ENCODE results near the gene CRLF3.

The CRLF3 gene

GRCh38 chr17:30824356-30825145, at the start of gene CRLF3 (continued):
- TF ChIP-seq, protein P1, sequence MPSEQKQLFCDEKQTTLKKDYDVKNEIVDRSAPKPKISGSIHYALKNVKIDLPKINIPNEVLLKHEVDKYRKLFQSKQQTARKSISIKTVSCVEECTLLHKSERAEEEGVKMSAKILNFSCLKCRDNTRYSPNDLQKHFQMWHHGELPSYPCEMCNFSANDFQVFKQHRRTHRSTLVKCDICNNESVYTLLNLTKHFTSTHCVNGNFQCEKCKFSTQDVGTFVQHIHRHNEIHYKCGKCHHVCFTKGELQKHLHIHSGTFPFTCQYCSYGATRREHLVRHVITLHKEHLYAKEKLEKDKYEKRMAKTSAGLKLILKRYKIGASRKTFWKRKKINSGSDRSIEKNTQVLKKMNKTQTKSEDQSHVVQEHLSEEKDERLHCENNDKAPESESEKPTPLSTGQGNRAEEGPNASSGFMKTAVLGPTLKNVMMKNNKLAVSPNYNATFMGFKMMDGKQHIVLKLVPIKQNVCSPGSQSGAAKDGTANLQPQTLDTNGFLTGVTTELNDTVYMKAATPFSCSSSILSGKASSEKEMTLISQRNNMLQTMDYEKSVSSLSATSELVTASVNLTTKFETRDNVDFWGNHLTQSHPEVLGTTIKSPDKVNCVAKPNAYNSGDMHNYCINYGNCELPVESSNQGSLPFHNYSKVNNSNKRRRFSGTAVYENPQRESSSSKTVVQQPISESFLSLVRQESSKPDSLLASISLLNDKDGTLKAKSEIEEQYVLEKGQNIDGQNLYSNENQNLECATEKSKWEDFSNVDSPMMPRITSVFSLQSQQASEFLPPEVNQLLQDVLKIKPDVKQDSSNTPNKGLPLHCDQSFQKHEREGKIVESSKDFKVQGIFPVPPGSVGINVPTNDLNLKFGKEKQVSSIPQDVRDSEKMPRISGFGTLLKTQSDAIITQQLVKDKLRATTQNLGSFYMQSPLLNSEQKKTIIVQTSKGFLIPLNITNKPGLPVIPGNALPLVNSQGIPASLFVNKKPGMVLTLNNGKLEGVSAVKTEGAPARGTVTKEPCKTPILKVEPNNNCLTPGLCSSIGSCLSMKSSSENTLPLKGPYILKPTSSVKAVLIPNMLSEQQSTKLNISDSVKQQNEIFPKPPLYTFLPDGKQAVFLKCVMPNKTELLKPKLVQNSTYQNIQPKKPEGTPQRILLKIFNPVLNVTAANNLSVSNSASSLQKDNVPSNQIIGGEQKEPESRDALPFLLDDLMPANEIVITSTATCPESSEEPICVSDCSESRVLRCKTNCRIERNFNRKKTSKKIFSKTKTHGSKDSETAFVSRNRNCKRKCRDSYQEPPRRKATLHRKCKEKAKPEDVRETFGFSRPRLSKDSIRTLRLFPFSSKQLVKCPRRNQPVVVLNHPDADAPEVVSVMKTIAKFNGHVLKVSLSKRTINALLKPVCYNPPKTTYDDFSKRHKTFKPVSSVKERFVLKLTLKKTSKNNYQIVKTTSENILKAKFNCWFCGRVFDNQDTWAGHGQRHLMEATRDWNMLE (tag by site-specific recombination; conservative IDR thresholded peaks at IDR 0.05; ENCODE audit: low read depth): no peak
- TF ChIP-seq KLF9 (tag by site-specific recombination; IDR thresholded peaks at IDR 0.05; ENCODE audit: low read depth): peak; percentile 94
- peak; percentile 16; the same call in 1 of the 2 replicates for TF ChIP-seq ZNF223 (tag by site-specific recombination; IDR thresholded peaks at IDR 0.05)
- peak; percentile 90 for TF ChIP-seq KLF7 (tag by site-specific recombination; IDR thresholded peaks at IDR 0.05; ENCODE audit: borderline replicate concordance)
- TF ChIP-seq ZNF48 (tag by site-specific recombination; IDR thresholded peaks at IDR 0.05): no peak
- TF ChIP-seq GLIS1 (tag by site-specific recombination; IDR thresholded peaks at IDR 0.05): 0 out of 2 replicates have a peak, but pooled peaks have one; percentile 11
- no peak for TF ChIP-seq ZNF530 (tag by site-specific recombination; IDR thresholded peaks at IDR 0.05; ENCODE audit: low read depth)
- TF ChIP-seq, protein P2, sequence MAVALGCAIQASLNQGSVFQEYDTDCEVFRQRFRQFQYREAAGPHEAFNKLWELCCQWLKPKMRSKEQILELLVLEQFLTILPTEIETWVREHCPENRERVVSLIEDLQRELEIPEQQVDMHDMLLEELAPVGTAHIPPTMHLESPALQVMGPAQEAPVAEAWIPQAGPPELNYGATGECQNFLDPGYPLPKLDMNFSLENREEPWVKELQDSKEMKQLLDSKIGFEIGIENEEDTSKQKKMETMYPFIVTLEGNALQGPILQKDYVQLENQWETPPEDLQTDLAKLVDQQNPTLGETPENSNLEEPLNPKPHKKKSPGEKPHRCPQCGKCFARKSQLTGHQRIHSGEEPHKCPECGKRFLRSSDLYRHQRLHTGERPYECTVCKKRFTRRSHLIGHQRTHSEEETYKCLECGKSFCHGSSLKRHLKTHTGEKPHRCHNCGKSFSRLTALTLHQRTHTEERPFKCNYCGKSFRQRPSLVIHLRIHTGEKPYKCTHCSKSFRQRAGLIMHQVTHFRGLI (tag by site-specific recombination; IDR thresholded peaks at IDR 0.05): peak; percentile 66
- TF ChIP-seq GLIS2 (tag by site-specific recombination; IDR thresholded peaks at IDR 0.05): peak; percentile 95
- no peak for TF ChIP-seq ZNF416 (tag by site-specific recombination; IDR thresholded peaks at IDR 0.05)
- TF ChIP-seq ZNF202 (tag by site-specific recombination; IDR thresholded peaks at IDR 0.05; ENCODE audit: borderline replicate concordance): no peak
- no peak; the same call in none of the 2 replicates for TF ChIP-seq EGR2 (tag by site-specific recombination; IDR thresholded peaks at IDR 0.05; ENCODE audit: low read depth)
- TF ChIP-seq ZNF529 (tag by site-specific recombination; IDR thresholded peaks at IDR 0.05; ENCODE audit: insufficient replicate concordance): no peak
- TF ChIP-seq ZNF677 (tag by site-specific recombination; IDR thresholded peaks at IDR 0.05): no peak
- TF ChIP-seq ZNF664 (tag by site-specific recombination; IDR thresholded peaks at IDR 0.05): no peak
- no peak for TF ChIP-seq ZNF37A (tag by site-specific recombination; IDR thresholded peaks at IDR 0.05)
- no peak for TF ChIP-seq ZNF24 (tag by site-specific recombination; IDR thresholded peaks at IDR 0.05)
- TF ChIP-seq, protein P3, sequence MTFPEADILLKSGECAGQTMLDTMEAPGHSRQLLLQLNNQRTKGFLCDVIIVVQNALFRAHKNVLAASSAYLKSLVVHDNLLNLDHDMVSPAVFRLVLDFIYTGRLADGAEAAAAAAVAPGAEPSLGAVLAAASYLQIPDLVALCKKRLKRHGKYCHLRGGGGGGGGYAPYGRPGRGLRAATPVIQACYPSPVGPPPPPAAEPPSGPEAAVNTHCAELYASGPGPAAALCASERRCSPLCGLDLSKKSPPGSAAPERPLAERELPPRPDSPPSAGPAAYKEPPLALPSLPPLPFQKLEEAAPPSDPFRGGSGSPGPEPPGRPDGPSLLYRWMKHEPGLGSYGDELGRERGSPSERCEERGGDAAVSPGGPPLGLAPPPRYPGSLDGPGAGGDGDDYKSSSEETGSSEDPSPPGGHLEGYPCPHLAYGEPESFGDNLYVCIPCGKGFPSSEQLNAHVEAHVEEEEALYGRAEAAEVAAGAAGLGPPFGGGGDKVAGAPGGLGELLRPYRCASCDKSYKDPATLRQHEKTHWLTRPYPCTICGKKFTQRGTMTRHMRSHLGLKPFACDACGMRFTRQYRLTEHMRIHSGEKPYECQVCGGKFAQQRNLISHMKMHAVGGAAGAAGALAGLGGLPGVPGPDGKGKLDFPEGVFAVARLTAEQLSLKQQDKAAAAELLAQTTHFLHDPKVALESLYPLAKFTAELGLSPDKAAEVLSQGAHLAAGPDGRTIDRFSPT (tag by site-specific recombination; IDR thresholded peaks at IDR 0.05): no peak
- peak; percentile 75 for TF ChIP-seq ZFHX2 (tag by site-specific recombination; conservative IDR thresholded peaks at IDR 0.05)
- no peak for TF ChIP-seq ZNF114 (tag by site-specific recombination; IDR thresholded peaks at IDR 0.05)
- TF ChIP-seq KLF16 (tag by site-specific recombination; IDR thresholded peaks at IDR 0.05): peak; percentile 92
- TF ChIP-seq, protein P4, sequence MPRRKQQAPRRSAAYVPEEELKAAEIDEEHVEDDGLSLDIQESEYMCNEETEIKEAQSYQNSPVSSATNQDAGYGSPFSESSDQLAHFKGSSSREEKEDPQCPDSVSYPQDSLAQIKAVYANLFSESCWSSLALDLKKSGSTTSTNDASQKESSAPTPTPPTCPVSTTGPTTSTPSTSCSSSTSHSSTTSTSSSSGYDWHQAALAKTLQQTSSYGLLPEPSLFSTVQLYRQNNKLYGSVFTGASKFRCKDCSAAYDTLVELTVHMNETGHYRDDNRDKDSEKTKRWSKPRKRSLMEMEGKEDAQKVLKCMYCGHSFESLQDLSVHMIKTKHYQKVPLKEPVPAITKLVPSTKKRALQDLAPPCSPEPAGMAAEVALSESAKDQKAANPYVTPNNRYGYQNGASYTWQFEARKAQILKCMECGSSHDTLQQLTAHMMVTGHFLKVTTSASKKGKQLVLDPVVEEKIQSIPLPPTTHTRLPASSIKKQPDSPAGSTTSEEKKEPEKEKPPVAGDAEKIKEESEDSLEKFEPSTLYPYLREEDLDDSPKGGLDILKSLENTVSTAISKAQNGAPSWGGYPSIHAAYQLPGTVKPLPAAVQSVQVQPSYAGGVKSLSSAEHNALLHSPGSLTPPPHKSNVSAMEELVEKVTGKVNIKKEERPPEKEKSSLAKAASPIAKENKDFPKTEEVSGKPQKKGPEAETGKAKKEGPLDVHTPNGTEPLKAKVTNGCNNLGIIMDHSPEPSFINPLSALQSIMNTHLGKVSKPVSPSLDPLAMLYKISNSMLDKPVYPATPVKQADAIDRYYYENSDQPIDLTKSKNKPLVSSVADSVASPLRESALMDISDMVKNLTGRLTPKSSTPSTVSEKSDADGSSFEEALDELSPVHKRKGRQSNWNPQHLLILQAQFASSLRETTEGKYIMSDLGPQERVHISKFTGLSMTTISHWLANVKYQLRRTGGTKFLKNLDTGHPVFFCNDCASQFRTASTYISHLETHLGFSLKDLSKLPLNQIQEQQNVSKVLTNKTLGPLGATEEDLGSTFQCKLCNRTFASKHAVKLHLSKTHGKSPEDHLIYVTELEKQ (tag by site-specific recombination; IDR thresholded peaks at IDR 0.05; ENCODE audit: borderline replicate concordance): 0 out of 2 replicates have a peak, but pooled peaks have one; percentile 46
- no peak for TF ChIP-seq ZNF621 (tag by site-specific recombination; IDR thresholded peaks at IDR 0.05)
- TF ChIP-seq ZSCAN30 (tag by site-specific recombination; IDR thresholded peaks at IDR 0.05): peak; percentile 92; the same call in 1 of the 2 replicates
- TF ChIP-seq ZBTB7A (tag by site-specific recombination; IDR thresholded peaks at IDR 0.05; ENCODE audit: low read depth): peak; percentile 77; the same call in 1 of the 2 replicates
- peak; percentile 41 for TF ChIP-seq ZNF133 (tag by site-specific recombination; IDR thresholded peaks at IDR 0.05)
- no peak for TF ChIP-seq FEZF1 (tag by site-specific recombination; IDR thresholded peaks at IDR 0.05)
- no peak for TF ChIP-seq ZNF658 (tag by site-specific recombination; IDR thresholded peaks at IDR 0.05)

Measured in HEK293 (cell line).